ENCODE data around the gene RADIL. TPM values are rescaled to one million over a fixed set of nuclear protein-coding genes. Genes with fewer than 3 reads are reported as not detected.

The RADIL gene, protein sequence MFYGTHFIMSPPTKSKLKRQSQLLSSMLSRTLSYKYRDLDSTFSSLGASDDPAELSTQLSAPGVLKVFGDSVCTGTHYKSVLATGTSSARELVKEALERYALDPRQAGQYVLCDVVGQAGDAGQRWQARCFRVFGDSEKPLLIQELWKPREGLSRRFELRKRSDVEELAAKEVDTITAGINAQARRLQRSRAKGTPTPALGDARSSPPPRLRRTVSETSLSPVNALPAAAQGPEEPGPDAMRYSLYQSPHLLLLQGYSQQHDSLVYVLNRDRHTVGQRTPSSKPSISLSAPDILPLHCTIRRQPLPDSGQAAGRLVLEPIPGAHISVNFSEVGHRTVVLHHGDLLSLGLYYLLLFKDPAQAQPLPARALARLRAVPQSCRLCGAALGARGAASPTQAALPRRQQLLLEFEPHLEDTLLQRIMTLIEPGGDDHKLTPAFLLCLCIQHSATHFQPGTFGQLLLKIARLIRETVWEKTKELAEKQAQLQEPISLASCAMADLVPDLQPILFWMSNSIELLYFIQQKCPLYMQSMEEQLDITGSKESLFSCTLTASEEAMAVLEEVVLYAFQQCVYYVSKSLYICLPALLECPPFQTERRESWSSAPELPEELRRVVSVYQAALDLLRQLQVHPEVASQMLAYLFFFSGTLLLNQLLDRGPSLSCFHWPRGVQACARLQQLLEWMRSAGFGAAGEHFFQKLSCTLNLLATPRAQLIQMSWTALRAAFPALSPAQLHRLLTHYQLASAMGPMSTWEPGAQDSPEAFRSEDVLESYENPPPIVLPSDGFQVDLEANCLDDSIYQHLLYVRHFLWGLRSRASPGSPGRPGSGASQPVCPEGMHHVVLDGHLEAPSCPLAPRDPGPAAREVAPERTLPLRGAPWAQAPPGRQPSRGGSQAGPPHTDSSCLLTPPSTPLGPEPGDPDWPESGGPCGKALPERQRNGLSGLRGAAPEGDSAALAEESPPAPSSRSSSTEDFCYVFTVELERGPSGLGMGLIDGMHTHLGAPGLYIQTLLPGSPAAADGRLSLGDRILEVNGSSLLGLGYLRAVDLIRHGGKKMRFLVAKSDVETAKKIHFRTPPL
- total RNA-seq: 5.1 and 5.5 TPM in 2 replicates

DNA sequence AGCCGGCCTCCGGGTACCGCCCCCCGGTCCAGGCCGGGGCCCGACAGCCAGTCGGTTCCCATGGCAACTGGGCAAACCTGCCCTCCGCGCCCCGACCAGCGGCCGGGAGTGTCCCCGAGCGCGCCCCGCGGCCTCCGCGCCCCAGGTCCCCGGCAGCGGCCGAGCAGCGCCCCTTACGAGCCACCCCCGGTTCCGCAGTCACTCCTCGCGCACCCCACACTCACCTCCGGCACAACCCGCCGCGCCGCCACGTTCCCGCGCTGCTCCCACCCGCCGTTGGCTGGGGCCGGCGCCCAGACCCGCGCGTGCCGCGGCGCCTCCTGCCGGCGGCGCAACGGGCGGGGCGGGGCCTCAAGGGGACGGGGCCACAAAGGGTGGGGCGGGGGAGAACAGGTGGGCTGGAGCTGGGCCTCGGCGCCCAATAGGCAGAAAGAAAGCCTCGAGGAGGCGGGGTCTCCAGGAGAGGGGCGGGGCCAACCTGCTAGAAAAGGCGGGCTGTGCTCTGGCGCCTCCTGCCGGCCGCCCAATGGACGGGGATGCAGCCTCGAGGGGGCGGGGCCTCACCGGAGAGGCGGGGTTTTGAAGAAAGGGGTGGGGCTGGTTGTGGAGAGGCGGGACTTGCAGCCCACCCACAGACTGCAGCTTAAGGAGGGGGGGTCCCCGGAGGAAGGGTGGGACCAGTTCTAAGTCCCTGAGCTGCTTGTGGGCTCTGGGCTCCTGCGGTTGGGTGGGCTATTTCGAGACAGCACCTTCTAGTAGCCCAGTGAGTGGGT lies at the start of gene RADIL:
TSS of gene RADIL (minus strand) at position 345 of the 773 bp plus-strand sequence. CDS start 5,577 bp downstream, outside the sequence.

DNA sequence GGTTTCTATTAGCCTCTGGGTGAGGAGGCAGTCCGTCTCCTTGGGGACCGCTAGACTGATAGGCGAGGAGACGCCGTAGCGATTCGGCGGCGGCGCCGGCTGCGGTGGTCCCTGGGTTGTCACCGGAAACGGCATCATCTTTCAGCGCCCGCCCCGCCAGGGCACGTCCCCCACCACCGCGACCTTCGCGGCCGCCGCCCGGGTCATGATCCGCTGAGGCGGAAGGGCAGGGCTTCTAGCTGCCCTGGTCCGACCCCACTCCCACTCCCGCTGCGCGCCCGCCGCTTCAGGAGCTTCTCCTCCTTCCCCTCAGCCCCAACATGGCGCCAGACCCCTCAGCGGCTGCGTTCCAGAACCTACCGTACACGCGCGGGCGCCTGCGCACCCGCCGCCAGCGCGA lies 21.8 kb downstream of the RADIL start, which contains the start of gene PAPOLB:
TSS of gene PAPOLB (minus strand) at position 358 of the 400 bp plus-strand sequence. CDS start at position 138, 220 bp downstream.

DNA sequence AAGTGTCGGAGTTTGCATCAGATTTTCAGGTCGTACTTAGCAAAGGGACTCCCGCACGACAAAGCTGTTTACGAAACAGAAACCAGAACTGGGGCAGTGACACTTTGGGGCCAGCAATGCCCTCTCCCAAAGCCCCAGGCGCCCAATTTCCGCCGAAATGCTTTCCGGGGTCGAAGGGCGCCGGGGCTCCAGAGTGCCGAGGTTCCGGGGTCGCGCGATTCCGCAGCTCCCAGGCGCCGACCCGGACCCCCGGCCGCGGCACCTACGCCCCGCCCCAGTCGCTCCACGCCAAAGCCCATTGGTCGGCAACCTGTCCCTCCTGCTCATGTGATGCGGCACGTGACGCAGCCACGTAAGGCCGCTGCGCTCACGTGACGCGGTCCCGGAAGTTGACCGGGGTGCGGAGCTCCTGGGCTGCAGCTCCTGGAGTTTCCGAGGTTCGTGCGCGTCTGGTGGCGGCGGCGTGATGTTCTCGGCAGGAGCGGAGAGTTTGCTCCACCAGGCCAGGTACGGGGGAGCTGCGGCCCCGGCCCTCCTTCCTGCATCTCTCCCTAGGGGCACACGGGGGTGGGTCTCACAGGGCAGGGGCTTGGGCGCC lies 108.2 kb downstream of the RADIL start, which contains the start of gene AP5Z1:
TSS of gene AP5Z1 (plus strand) at position 374 of the 598 bp plus-strand sequence. CDS start at position 467, 93 bp downstream.

Other genes with a start within 250 kb of the RADIL start
- 16.0 and 19.9 TPM in 2 replicates for gene FOXK1, start 201.4 kb downstream of the RADIL start, total RNA-seq
- gene AP5Z1, start 108.1 kb downstream of the RADIL start, total RNA-seq: 20.1 and 25.4 TPM in 2 replicates
- gene PAPOLB, start 21.7 kb downstream of the RADIL start, total RNA-seq: 0.11 and 0.60 TPM in 2 replicates
- gene MMD2, start 75.5 kb upstream of the RADIL start, total RNA-seq: not detected in 2 replicates
- gene RBAK, start 162.1 kb upstream of the RADIL start, total RNA-seq: 6.2 and 9.6 TPM in 2 replicates

Measured in dermis lymphatic vessel endothelial cell (primary cell).